DOHH2 (cell line): Measurements from ENCODE around the gene NEK5.

Experiments used
- CTCF ChIP-seq: fragments of 200-600 bp; sonication (generic); IDR thresholded peaks from one replicate; pipeline ENCODE4 v1.5.1; 2014; ENCODE audit warnings: antibody characterized with exemption, mild to moderate bottlenecking, low read depth, low read length; ENCODE audit not compliant: poor library complexity, severe bottlenecking
- EZH2phosphoT487 ChIP-seq: fragments of 200-600 bp; sonication (generic); IDR thresholded peaks from 2 replicates; pipeline ENCODE4 v1.6.1; 2017; ENCODE audit warnings: borderline replicate concordance, mild to moderate bottlenecking, antibody characterized with exemption, low read length, moderate library complexity, mixed read lengths

DNA sequence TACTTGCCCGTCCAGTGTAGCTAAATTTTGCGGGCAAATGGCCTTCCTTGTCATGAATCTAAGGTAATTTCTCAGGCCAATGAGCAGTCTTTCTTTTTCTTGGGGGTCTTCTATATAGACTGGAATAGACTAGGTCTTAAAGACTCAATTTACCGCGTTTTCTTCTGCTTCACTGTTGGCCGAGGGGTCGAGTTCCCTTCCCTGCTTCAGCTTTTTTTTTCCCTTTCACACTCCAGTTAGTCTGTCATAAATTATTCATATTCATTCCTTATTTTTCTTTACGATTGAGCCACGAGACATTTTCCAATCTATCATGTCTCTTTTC is 116.4 kb downstream of the NEK5 start:
- TF ChIP-seq CTCF (no peak), EZH2phosphoT487 (no peak)
